K562 (cell line): ENCODE measurements around the gene MTHFD2. TPM values are rescaled to one million over a fixed set of nuclear protein-coding genes. Genes with fewer than 3 reads are reported as not detected.

ENCODE experiments used
- ATAC-seq: fragments of 200-7000 bp; cut with Tn5 transposase; 3 replicates; pipeline ENCODE4 v1.9.1; 2020; ENCODE audit warnings: moderate library complexity
- BruUV-seq: library from RNA; stranded (reverse); fragments of 400-500 nt; replicated peaks from 2 replicates; lab custom pipeline; 2021; lab: Mats Ljungman, UMichigan
- CTCF ChIA-PET: fragments of 300-600 bp; formaldehyde crosslinking; extraction: SDS; loops from one replicate; lab custom pipeline; 2021; ENCODE audit warnings: low intra/inter-chr PET ratio; lab: Yijun Ruan, JAX
- POLR2A ChIA-PET: fragments of 300-600, 350-650 bp; sonication (Branson Sonifier 250); formaldehyde crosslinking; extraction: SDS; loops from one replicate; lab custom pipeline; 2021; ENCODE audit warnings: antibody characterized with exemption, inconsistent platforms; lab: Yijun Ruan, JAX
- DNase-seq, 4 experiments: peaks; one replicate each; pipeline versions ENCODE4 v3.0.0 to v3.0.0-alpha.2; 2011 to 2018; ENCODE audit warnings: low spot score in 3 of 4, mixed read lengths in 3 of 4; ENCODE audit errors: extremely low read depth in 1 of 4
- FAIRE-seq: peaks from 2 replicates; lab custom pipeline; 2011; peaks lifted over from hg19 to GRCh38; lab: Jason Lieb, UNC
- H2AFZ ChIP-seq: 2 replicates; pipeline ENCODE4 v1.6.0; 2011; ENCODE audit warnings: low read depth, low read length, control low read depth, inconsistent platforms
- H3K27ac ChIP-seq: fragments of 200-600 bp; 3 replicates; pipeline ENCODE4 v1.8.0; 2011; ENCODE audit warnings: low read depth, mild to moderate bottlenecking, control low read depth, inconsistent platforms, low read length, moderate library complexity, mixed read lengths; ENCODE audit errors: extremely low read depth
- H3K27me3 ChIP-seq, 2 experiments: fragments of 300-600 bp in 1 of 2; 2 replicates in 1 of 2; 3 replicates in 1 of 2; pipeline versions ENCODE4 v1.6.0 to v1.8.0; 2011; ENCODE audit warnings: inconsistent platforms in 2 of 2, low read length in 2 of 2, mild to moderate bottlenecking in 1 of 2, mixed read lengths in 1 of 2, moderate library complexity in 1 of 2; ENCODE audit not compliant: control insufficient read depth in 2 of 2, insufficient read depth in 2 of 2
- H3K36me3 ChIP-seq: fragments of 300-600 bp; 3 replicates; pipeline ENCODE4 v1.8.0; 2011; ENCODE audit warnings: mild to moderate bottlenecking, low read length, inconsistent platforms; ENCODE audit not compliant: control insufficient read depth, insufficient read depth
- H3K4me1 ChIP-seq, 2 experiments: fragments of 200-600 bp in 1 of 2; replicated peaks in 1 of 2; 2 replicates in 1 of 2; 3 replicates in 1 of 2; pipeline versions ENCODE4 v1.5.1 to v1.8.0; 2011; ENCODE audit warnings: inconsistent platforms in 2 of 2, low read length in 2 of 2, mild to moderate bottlenecking in 1 of 2, mixed read lengths in 1 of 2, moderate library complexity in 1 of 2; ENCODE audit not compliant: control insufficient read depth in 2 of 2, insufficient read depth in 2 of 2
- H3K4me2 ChIP-seq: 2 replicates; pipeline ENCODE4 v1.6.1; 2011; ENCODE audit warnings: low read length, control low read depth, inconsistent platforms, mixed read lengths; ENCODE audit not compliant: insufficient read depth
- H3K4me3 ChIP-seq: fragments of 200-600 bp; sonication (generic), shearing (Covaris generic); 2 replicates; pipeline ENCODE4 v1.5.1; 2016; ENCODE audit warnings: control low read depth, inconsistent platforms
- H3K79me2 ChIP-seq: fragments of 200-600 bp; 3 replicates; pipeline ENCODE4 v1.8.0; 2011; ENCODE audit warnings: low read length, inconsistent platforms; ENCODE audit not compliant: control insufficient read depth, insufficient read depth
- H3K9ac ChIP-seq, 2 experiments: 2 replicates each; pipeline versions ENCODE4 v1.6.0 to v1.6.1; 2011; ENCODE audit warnings: low read depth in 2 of 2, low read length in 2 of 2, control low read depth in 1 of 2, inconsistent platforms in 1 of 2, mild to moderate bottlenecking in 1 of 2, mixed read lengths in 1 of 2; ENCODE audit not compliant: insufficient read depth in 1 of 2
- H3K9me1 ChIP-seq: one replicate; pipeline ENCODE4 v1.6.0; 2011; ENCODE audit warnings: inconsistent platforms, mild to moderate bottlenecking, low read length, moderate library complexity; ENCODE audit not compliant: control insufficient read depth, insufficient read depth
- H3K9me3 ChIP-seq: replicated peaks from 2 replicates; pipeline ENCODE4 v1.5.1; 2011; ENCODE audit warnings: low read depth, low read length, inconsistent platforms; ENCODE audit not compliant: control insufficient read depth, insufficient read depth
- H4K20me1 ChIP-seq: replicated peaks from 2 replicates; pipeline ENCODE4 v1.6.1; 2011; ENCODE audit warnings: low read length, inconsistent platforms, mixed read lengths; ENCODE audit not compliant: control insufficient read depth, insufficient read depth
- ARID2 ChIP-seq: fragments of 450-650 bp; IDR thresholded peaks from 2 replicates; pipeline ENCODE4 v1.6.1; 2017; ENCODE audit warnings: antibody characterized with exemption, mild to moderate bottlenecking
- POLR2H ChIP-seq: IDR thresholded peaks from 2 replicates; pipeline ENCODE4 v1.6.1; 2016; ENCODE audit warnings: missing genetic modification characterization, low read depth, mild to moderate bottlenecking, control low read depth, missing compliant biosample characterization, moderate library complexity
- WGBS: fragments of 100-300 bp; shearing (Covaris generic); methylation state at CpG from one replicate; pipeline ENCODE4 v1.1.6; 2016; ENCODE audit warnings: low coverage, mixed read lengths; ENCODE audit not compliant: insufficient coverage; ENCODE audit errors: missing lambda C conversion rate; 5-methylcytosine and 5-hydroxymethylcytosine counted together
- in situ Hi-C: fragments of 300-500 bp; cut with MboI; formaldehyde crosslinking; loops from 4 replicates; pipeline ENCODE4 v1.15.0; 2018; ENCODE audit warnings: inconsistent platforms, mixed read lengths
- intact Hi-C: fragments of 100-400 bp; cut with micrococcal nuclease; formaldehyde crosslinking; loops from 2 replicates; pipeline ENCODE4 v1.14.2; 2022
- polyA plus RNA-seq, 8 experiments: library from polyadenylated mRNA; depleted of rRNA in 4 of 8; stranded (reverse) in 5 of 8; unstranded in 3 of 8; fragments of >200 nt; fragmentation: Nextera tagmentation in 2 of 8; fragmentation: Illumina TruSeq in 1 of 8; extraction: Ambion mirVana in 2 of 8; extraction: Trizol in 1 of 8; gene quantifications; 2 replicates each; pipeline versions ENCODE4 v1.2.1 to v1.2.3, GENCODE V29; 2011 to 2014; ENCODE audit warnings: inconsistent platforms in 1 of 8, missing spikeins in 1 of 8
- total RNA-seq, 7 experiments: library from RNA; depleted of rRNA in 6 of 7; stranded (reverse); fragments of >200 nt in 6 of 7; fragmentation: Illumina TruSeq in 2 of 7; extraction: Trizol in 2 of 7; gene quantifications; 2 replicates each; pipeline versions ENCODE4 v1.2.1 to v1.2.3, GENCODE V29; 2011 to 2021; ENCODE audit warnings: low replicate concordance in 1 of 7

Gene MTHFD2
- total and polyA plus RNA-seq, 9 of the 15 experiments (the other 6 are each of a cell fraction or from before 2014, with no cell fraction given) = 113 to 520 (median 234) TPM

DNA sequence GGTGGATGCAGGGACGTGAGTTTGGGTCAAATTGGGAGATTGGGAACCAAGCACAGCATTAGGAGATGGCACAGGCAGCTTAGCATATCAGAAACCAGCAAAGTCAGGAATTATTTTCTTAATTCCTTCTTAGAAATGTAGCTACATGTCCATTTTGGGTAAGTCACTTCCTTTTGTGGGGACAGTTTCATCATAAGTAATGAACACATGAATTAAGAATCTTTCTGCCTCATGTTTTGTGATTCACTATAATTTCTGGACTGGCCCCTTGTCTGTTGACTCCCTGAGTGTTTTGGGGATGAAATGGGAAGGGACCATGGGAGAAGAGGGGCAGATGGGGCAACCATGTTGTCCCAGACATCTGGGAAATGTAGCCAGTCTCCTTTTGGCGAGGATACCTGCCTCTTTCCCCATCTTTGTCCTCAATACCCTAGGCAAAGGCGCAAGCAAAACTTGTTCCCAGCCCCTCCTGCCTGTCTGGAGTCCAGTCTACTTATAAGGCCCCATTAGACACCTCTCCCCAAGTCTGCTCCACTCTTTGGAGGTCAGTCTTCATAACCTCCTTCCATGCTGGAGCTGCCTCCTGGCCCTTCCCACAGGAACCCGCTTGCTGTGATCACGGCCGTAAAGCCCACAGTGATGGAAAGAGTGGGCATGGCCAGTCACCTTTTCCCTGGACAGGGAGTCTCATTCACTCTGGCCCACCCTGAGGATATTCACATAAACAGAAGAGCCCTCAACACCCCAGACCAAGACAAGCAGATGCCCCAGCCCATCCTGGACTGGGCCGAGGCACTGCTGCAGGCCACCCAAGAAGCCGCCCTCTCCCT is 25.7 kb downstream of the MTHFD2 start:
- H3K27me3 ChIP-seq = no peaks in the 10 kb centered on the region
- FAIRE-seq = no peak
- no peak overlapping the region for H3K9ac ChIP-seq
- H3K4me3 ChIP-seq = no peak overlapping the region
- peaks cover 10 to 14% of the 10 kb centered on the region in 2 experiments for H3K4me1 ChIP-seq
- no peaks in the 10 kb centered on the region for H3K79me2 ChIP-seq
- H2AFZ ChIP-seq = no peak overlapping the region
- BruUV-seq = no TSS peak
- H3K9me1 ChIP-seq = no peaks in the 10 kb centered on the region
- intact Hi-C loops = no loop called here
- ChIA-PET POLR2A (interaction anchor here (1.1 to 2.3 kb wide), 3 partner anchors 15 to 403 kb away, joined by 4 to 11 read pairs (median 8); no protein-coding TSS in a partner anchor), CTCF (no interaction called here)
- H4K20me1 ChIP-seq = 0 out of 2 replicates have a peak, but pooled peaks cover 4% of the 10 kb centered on the region
- WGBS = 75% methylated on average over 8 of the region's 8 CpGs
- in situ Hi-C loops = no loop called here
- no peak overlapping the region for H3K4me2 ChIP-seq
- no peaks in the 10 kb centered on the region for H3K9me3 ChIP-seq
- peaks cover 7% of the 10 kb centered on the region; the same call in 1 of the 3 replicates for H3K36me3 ChIP-seq
- no peak for ATAC-seq
- no peak overlapping the region for H3K27ac ChIP-seq
- TF ChIP-seq ARID2 = no peak
- TF ChIP-seq POLR2H (tag) = peak; percentile 21; the same call in 1 of the 2 replicates
- DNase-seq = no peak
